ENCODE results near the gene AHCYL2.

DNA sequence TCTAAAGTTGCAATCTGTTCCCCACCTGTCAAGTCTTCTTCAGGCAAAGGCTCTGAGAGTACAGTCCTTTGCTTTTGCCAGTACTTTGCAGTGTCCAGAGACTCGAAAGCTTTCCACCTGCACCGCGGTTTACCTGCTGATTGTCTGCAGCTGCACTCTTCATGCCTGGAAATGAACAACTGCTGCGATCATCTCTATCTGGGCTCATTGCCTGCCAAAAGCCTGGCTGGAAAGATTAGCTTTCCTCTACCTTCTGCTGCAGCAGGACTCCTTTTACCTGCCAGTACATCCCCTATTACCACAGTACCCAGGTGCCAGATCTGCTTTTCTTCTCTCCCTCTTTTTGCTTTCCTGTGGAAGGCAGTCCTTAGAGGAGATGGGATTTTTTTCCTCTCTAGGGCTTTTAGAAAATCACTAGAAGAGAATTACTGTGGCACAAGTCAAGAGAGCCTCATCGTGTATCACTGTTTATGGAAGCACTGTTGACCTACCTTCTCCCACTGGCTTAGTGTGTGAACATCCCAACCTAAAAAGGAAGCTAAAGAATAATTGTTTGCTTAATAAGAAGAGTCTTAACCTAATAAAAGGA is 211.6 kb downstream of the AHCYL2 start:
- TF ChIP-seq, protein P1, sequence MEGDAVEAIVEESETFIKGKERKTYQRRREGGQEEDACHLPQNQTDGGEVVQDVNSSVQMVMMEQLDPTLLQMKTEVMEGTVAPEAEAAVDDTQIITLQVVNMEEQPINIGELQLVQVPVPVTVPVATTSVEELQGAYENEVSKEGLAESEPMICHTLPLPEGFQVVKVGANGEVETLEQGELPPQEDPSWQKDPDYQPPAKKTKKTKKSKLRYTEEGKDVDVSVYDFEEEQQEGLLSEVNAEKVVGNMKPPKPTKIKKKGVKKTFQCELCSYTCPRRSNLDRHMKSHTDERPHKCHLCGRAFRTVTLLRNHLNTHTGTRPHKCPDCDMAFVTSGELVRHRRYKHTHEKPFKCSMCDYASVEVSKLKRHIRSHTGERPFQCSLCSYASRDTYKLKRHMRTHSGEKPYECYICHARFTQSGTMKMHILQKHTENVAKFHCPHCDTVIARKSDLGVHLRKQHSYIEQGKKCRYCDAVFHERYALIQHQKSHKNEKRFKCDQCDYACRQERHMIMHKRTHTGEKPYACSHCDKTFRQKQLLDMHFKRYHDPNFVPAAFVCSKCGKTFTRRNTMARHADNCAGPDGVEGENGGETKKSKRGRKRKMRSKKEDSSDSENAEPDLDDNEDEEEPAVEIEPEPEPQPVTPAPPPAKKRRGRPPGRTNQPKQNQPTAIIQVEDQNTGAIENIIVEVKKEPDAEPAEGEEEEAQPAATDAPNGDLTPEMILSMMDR (IDR thresholded peaks at IDR 0.05), result no peak
- TF ChIP-seq EZH2 (IDR thresholded peaks at IDR 0.05; ENCODE audit: borderline replicate concordance, insufficient read depth, low read depth, low read length, poor library complexity, severe bottlenecking), result no peak

Data from B cell (primary cell).